NCI-H2107 treated with DMSO at 0.1 percent for 48 hours (cell line): Measurements from ENCODE around the gene ZNF493.

ENCODE experiments used
- DNase-seq: peaks from one replicate; lab custom pipeline; 2025; ENCODE audit not compliant: unreplicated experiment; lab: John Stamatoyannopoulos, UW

Gene ZNF493

GRCh38 chr19:21462540-21462939 lies 65.6 kb downstream of the ZNF493 start:
- DNase-seq = no peak

- DNase-seq = no peak
Measured at GRCh38 chr19:21463449-21464105, 66.6 kb downstream of the ZNF493 start.

GRCh38 chr19:21466627-21467026 lies 69.7 kb downstream of the ZNF493 start:
- no peak for DNase-seq

- DNase-seq = no peak
Measured at GRCh38 chr19:21468791-21469190, 71.9 kb downstream of the ZNF493 start.

- no peak for DNase-seq
Measured at GRCh38 chr19:21472507-21472906, 75.6 kb downstream of the ZNF493 start.

- no peak for DNase-seq
Measured at GRCh38 chr19:21474671-21475181, 77.8 kb downstream of the ZNF493 start.
